ENCODE data around the gene GP1BB. TPM values are rescaled to one million over a fixed set of nuclear protein-coding genes. Genes with fewer than 3 reads are reported as not detected.

GP1BB gene
- polyA plus RNA-seq, 1 donor from 2014 or later = 42.0 TPM

GRCh38 chr22:19730198-19730597 lies 6.9 kb downstream of the GP1BB start:
- H3K4me3 ChIP-seq (ENCODE audit: low read length) = no peak overlapping the region
- no peak overlapping the region for H3K9ac ChIP-seq (ENCODE audit: low read length)

DNA sequence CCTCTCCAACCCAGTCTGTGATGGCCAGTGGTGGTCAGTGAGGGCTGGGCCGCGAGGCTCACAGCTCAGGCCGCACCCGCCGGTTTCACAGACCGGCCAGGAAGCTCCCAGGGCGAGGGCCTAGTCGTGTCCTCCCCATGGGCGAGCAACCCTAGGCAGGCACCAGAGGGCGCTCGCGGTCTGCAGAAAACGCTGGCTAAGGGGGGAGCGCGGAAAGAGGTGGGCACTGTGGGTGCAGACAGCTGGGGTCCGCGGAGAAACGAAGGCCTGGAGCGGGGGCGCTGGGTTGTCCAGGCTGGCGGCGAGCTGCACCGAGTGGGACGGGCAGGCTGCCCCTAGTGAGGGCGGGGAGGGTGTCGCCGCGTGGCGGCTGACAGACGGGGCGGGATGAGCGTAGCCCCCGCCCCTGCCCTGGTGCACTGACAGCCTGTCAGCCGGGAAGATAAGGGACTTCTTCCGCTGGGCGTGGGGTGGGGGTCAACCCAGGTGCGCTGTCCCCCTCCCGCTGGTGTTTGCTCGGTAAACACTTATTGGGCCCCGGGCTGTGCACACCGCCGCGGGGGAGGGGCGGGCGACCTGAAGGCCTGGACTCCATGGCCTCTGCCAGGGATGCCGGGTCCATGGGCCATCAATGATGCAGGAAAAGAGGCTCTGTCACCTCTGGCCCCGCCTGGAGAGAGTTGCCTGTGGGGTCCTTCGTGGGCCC lies 7.5 kb downstream of the GP1BB start:
- peak overlapping the region; percentile 61 for H3K4me3 ChIP-seq (ENCODE audit: low read length)
- no peaks in the 10 kb centered on the region for H3K36me3 ChIP-seq (ENCODE audit: insufficient read depth, low read length)
- no peaks in the 10 kb centered on the region for H3K79me2 ChIP-seq (replicated peaks; ENCODE audit: insufficient read depth, low read length)
- TF ChIP-seq TAF1 (IDR thresholded peaks at IDR 0.05; ENCODE audit: low read depth) = no peak
- TF ChIP-seq MXI1 (conservative IDR thresholded peaks at IDR 0.05; ENCODE audit: poor library complexity, severe bottlenecking) = peak; percentile 33
- TF ChIP-seq SMC3 (conservative IDR thresholded peaks at IDR 0.05; ENCODE audit: poor library complexity) = peak; percentile 100
- TF ChIP-seq RAD21 (conservative IDR thresholded peaks at IDR 0.05) = peak; percentile 100
- TF ChIP-seq, protein P1, sequence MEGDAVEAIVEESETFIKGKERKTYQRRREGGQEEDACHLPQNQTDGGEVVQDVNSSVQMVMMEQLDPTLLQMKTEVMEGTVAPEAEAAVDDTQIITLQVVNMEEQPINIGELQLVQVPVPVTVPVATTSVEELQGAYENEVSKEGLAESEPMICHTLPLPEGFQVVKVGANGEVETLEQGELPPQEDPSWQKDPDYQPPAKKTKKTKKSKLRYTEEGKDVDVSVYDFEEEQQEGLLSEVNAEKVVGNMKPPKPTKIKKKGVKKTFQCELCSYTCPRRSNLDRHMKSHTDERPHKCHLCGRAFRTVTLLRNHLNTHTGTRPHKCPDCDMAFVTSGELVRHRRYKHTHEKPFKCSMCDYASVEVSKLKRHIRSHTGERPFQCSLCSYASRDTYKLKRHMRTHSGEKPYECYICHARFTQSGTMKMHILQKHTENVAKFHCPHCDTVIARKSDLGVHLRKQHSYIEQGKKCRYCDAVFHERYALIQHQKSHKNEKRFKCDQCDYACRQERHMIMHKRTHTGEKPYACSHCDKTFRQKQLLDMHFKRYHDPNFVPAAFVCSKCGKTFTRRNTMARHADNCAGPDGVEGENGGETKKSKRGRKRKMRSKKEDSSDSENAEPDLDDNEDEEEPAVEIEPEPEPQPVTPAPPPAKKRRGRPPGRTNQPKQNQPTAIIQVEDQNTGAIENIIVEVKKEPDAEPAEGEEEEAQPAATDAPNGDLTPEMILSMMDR (IDR thresholded peaks at IDR 0.05; ENCODE audit: poor library complexity, severe bottlenecking) = peak; percentile 99
- TF ChIP-seq POLR2AphosphoS5 (IDR thresholded peaks at IDR 0.05) = no peak
- TF ChIP-seq, protein P2, sequence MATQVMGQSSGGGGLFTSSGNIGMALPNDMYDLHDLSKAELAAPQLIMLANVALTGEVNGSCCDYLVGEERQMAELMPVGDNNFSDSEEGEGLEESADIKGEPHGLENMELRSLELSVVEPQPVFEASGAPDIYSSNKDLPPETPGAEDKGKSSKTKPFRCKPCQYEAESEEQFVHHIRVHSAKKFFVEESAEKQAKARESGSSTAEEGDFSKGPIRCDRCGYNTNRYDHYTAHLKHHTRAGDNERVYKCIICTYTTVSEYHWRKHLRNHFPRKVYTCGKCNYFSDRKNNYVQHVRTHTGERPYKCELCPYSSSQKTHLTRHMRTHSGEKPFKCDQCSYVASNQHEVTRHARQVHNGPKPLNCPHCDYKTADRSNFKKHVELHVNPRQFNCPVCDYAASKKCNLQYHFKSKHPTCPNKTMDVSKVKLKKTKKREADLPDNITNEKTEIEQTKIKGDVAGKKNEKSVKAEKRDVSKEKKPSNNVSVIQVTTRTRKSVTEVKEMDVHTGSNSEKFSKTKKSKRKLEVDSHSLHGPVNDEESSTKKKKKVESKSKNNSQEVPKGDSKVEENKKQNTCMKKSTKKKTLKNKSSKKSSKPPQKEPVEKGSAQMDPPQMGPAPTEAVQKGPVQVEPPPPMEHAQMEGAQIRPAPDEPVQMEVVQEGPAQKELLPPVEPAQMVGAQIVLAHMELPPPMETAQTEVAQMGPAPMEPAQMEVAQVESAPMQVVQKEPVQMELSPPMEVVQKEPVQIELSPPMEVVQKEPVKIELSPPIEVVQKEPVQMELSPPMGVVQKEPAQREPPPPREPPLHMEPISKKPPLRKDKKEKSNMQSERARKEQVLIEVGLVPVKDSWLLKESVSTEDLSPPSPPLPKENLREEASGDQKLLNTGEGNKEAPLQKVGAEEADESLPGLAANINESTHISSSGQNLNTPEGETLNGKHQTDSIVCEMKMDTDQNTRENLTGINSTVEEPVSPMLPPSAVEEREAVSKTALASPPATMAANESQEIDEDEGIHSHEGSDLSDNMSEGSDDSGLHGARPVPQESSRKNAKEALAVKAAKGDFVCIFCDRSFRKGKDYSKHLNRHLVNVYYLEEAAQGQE (IDR thresholded peaks at IDR 0.05; ENCODE audit: borderline replicate concordance) = no peak
- TF ChIP-seq EZH2 (IDR thresholded peaks at IDR 0.05; ENCODE audit: borderline replicate concordance, insufficient read depth, low read length, poor library complexity, severe bottlenecking) = no peak
- no peak for TF ChIP-seq EP300 (conservative IDR thresholded peaks at IDR 0.05; ENCODE audit: poor library complexity, severe bottlenecking)
- H4K20me1 ChIP-seq (ENCODE audit: insufficient read depth) = no peaks in the 10 kb centered on the region
- no peak overlapping the region for H3K27ac ChIP-seq (ENCODE audit: low read length)
- H3K4me2 ChIP-seq (ENCODE audit: low read length) = peak overlapping the region; percentile 30
- peak overlapping the region; percentile 53 for H3K9ac ChIP-seq (ENCODE audit: low read length)
- H3K9me3 ChIP-seq (ENCODE audit: low read length) = no peaks in the 10 kb centered on the region
- peaks cover 28% of the 10 kb centered on the region for H3K27me3 ChIP-seq (ENCODE audit: insufficient read depth, low read depth, low read length)
- H2AFZ ChIP-seq (ENCODE audit: low read depth, low read length) = no peak overlapping the region
- H3F3A ChIP-seq (ENCODE audit: insufficient read depth, low read length, poor library complexity, severe bottlenecking) = no peaks in the 10 kb centered on the region
- no peaks in the 10 kb centered on the region for H3K9me2 ChIP-seq (ENCODE audit: insufficient read depth, low read length)

More at GRCh38 chr22:19730198-19730597, 6.9 kb downstream of the GP1BB start:
- Histone ChIP-seq H3K4me2 (ENCODE audit: low read length) (no peak overlapping the region), H3K9me2 (ENCODE audit: insufficient read depth, low read length) (no peaks in the 10 kb centered on the region), H3K9me3 (ENCODE audit: low read length) (no peaks in the 10 kb centered on the region), H3K27me3 (ENCODE audit: insufficient read depth, low read depth, low read length) (peaks cover 34% of the 10 kb centered on the region), H3K79me2 (replicated peaks; ENCODE audit: insufficient read depth, low read length) (no peaks in the 10 kb centered on the region), H4K20me1 (ENCODE audit: insufficient read depth) (no peaks in the 10 kb centered on the region), H3K27ac (ENCODE audit: low read length) (no peak overlapping the region), H3F3A (ENCODE audit: insufficient read depth, low read length, poor library complexity, severe bottlenecking) (no peaks in the 10 kb centered on the region), H3K36me3 (ENCODE audit: insufficient read depth, low read length) (no peaks in the 10 kb centered on the region), H2AFZ (ENCODE audit: low read depth, low read length) (no peak overlapping the region)
- TF ChIP-seq POLR2AphosphoS5 (IDR thresholded peaks at IDR 0.05) = no peak
- TF ChIP-seq, protein P2 (IDR thresholded peaks at IDR 0.05; ENCODE audit: borderline replicate concordance) = no peak
- TF ChIP-seq MXI1 (conservative IDR thresholded peaks at IDR 0.05; ENCODE audit: poor library complexity, severe bottlenecking) = no peak
- TF ChIP-seq, protein P1 (IDR thresholded peaks at IDR 0.05; ENCODE audit: poor library complexity, severe bottlenecking) = no peak
- no peak for TF ChIP-seq SMC3 (conservative IDR thresholded peaks at IDR 0.05; ENCODE audit: poor library complexity)
- no peak for TF ChIP-seq EP300 (conservative IDR thresholded peaks at IDR 0.05; ENCODE audit: poor library complexity, severe bottlenecking)
- TF ChIP-seq RAD21 (conservative IDR thresholded peaks at IDR 0.05) = no peak
- TF ChIP-seq TAF1 (IDR thresholded peaks at IDR 0.05; ENCODE audit: low read depth) = no peak
- no peak for TF ChIP-seq EZH2 (IDR thresholded peaks at IDR 0.05; ENCODE audit: borderline replicate concordance, insufficient read depth, low read length, poor library complexity, severe bottlenecking)
